A549 treated with RU486 at 1 μM for 4 hours (cell line): ENCODE measurements around the gene RNF34. TPM values are rescaled to one million over a fixed set of nuclear protein-coding genes. Genes with fewer than 3 reads are reported as not detected.

Source experiments
- total RNA-seq: library from RNA; stranded (reverse); fragments of 200-300 nt; extraction: Qiagen RNA extraction; gene quantifications from 5 replicates; pipeline ENCODE4 v1.2.3, GENCODE V29; 2022; ENCODE audit warnings: low read depth

Gene RNF34, protein sequence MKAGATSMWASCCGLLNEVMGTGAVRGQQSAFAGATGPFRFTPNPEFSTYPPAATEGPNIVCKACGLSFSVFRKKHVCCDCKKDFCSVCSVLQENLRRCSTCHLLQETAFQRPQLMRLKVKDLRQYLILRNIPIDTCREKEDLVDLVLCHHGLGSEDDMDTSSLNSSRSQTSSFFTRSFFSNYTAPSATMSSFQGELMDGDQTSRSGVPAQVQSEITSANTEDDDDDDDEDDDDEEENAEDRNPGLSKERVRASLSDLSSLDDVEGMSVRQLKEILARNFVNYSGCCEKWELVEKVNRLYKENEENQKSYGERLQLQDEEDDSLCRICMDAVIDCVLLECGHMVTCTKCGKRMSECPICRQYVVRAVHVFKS
- total RNA-seq: 34.0 to 39.0 TPM (median 37.0 TPM) in 5 replicates

DNA sequence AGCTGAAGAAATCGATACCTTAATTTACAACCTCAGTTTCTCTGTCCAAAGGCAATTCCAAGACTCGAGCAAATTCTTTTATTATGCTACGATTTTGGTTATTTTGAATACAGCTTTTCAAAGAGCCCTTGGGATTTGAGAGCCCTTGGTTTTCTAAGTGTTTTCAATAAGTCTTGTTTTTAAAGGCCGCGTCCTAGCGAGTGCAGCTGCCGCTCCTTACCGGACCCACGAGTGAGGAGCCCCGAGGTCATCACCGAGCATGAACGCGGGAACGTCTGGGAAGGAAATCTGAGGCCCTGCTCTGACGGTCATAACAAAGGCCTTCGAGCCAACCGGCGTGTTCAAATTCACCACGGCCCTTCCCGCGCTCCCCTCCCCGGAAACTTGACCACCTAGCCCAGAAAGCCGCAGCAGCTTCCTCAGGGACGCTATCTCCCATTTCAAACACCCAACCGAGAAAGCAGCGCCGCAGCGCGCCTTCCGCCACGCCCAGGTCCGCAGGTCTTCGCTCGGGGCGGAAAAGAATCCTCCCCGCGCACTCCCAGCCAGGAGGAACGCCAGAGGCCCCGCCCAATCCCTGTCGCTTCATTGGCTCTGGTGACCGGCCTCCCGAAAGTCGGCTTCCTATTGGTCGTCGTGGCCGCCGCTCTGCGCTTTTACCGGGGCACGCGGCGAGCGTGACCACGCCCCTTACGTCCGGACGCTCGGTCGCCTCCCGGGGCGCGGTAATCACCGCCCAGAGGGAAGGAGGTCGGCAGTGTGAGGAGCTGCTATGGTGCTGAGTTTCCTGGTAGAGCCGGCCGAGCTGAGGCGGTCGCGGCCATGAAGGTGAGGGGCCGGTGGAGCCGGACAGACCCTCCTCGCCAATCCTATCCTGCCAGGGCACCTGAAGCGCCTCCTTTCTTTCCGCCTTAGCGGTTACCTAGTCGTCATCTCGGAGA is at the start of gene RNF34:
Gene RNF34 (plus strand): TSS at position 728 of the 941 bp plus-strand sequence. CDS start 95 bp downstream, at position 823.

DNA sequence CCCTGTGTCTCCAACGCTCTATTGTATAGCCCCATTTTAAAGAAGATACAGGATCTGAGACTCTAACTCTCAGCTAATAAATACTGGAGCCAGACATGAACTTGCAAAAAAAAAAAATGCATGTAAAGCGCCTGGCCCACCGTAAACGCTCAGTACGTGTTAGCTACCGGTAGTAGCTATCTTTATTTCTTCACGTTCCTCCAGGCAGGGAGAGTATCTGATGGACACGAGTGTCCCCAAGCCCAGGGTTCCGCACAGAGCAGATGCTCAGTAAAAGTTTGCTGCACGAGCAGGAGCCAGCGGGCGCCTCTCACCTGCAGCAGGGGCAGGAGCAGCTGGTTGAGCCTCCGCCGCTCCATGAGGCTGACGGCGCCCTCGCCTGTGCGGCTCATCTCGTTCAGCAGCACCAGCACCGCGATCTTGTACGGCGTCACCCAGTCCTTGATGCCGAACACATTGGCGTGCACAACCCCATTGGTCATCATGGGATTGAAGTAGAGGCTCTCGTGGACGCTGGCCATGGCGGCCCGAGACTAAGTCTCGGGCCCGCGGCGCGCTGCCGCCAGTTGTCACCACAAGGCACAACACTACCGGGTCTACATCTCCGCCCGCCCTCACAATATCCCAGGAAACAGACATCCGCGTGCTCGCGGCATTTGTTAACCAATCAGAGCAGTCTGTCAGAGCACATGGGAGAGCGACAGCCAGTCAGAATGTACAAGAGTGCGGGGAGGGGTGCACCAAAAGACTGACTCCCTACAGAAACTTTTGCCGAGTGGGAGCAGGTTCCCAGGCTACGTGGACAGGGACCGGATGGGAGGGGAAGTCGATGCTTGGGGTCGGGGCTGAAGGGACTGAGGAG is 47.9 kb upstream of the RNF34 start, which contains the start of gene ANAPC5:
Gene ANAPC5 (minus strand): TSS at position 592 of the 862 bp plus-strand sequence. CDS start 71 bp downstream, at position 521.

Other genes with a start within 250 kb of the RNF34 start
- gene P2RX4, start 190.0 kb upstream of the RNF34 start, total RNA-seq: 17.1 to 24.6 TPM (median 20.8 TPM) in 5 replicates
- 17.3 to 27.3 TPM (median 25.2 TPM) in 5 replicates for gene CAMKK2, start 103.4 kb upstream of the RNF34 start, total RNA-seq
- 86.8 to 97.0 TPM (median 93.5 TPM) in 5 replicates for gene ANAPC5, start 47.7 kb upstream of the RNF34 start, total RNA-seq
- 18.4 to 24.1 TPM (median 22.3 TPM) in 5 replicates for gene KDM2B, start 180.9 kb downstream of the RNF34 start, total RNA-seq
- 24.4 to 44.1 TPM (median 43.1 TPM) in 5 replicates for gene ORAI1, start 226.4 kb downstream of the RNF34 start, total RNA-seq